Kasumi-1 (cell line): ENCODE results near the gene REEP1.

Source experiments
- DNase-seq, 2 experiments: peaks; one replicate each; lab custom pipeline; 2025; lab: John Stamatoyannopoulos, UW

REEP1 gene, protein sequence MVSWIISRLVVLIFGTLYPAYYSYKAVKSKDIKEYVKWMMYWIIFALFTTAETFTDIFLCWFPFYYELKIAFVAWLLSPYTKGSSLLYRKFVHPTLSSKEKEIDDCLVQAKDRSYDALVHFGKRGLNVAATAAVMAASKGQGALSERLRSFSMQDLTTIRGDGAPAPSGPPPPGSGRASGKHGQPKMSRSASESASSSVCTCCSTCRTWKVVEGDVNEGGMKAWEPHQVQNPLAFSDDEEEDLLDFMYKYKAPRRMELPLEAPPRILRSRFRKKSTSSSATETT

DNA sequence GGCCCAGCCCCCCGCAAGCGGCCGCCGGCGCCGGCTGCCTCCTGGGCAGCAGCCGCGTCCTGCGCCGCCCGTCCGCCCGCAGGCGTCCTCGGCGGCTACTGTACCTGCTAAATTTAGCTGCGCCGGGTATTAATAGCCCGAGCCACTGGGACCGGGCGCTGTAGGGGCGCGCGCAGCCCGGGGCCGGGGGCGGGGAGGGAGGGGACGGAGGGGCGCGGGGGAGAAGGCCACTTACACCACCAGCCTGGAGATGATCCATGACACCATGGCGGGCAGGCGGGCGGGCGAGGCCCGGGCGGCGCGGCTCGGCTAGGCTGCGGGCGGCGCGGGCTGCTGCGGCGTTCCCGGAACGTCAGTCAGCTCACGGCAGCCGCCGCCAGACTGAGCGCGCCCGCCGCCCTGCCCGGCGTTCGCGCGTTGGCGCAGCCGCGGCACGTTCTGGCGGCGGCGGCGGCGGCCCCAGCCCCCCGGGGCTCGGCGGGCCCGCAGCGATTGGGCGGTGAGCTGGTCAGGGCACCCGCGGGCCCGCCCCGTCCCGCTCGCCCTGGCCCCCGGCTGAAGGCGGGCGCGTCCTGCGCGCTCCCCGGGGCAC, at the start of gene REEP1:
Gene REEP1 (minus strand): TSS at position 383 of the 592 bp plus-strand sequence. CDS start 116 bp downstream, at position 267.
- peak in 1 of 2 experiments; percentile 6 for DNase-seq

- DNase-seq, result no peak
Observed at GRCh38 chr2:86383844-86384243, 46.4 kb upstream of the REEP1 start.

DNA sequence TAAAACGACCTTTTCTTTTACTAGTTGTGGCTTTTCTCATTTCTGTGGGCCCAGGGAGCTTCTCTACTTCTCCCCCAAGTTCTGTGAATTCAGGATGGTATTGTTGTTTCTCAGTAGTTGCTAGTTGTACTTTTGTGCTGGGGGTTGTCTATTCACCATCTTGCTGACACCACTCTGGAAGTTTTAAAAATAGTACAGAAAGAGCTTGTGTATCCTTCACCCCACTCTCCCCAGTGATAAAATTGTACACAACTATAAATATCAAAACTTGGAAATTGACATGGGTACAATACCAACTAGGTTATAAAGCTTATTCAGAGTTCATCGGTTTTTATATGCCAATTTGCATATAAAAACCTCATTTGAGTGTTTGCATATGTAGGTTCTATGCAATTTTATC, 45.3 kb upstream of the REEP1 start:
- DNase-seq, result no peak

DNA sequence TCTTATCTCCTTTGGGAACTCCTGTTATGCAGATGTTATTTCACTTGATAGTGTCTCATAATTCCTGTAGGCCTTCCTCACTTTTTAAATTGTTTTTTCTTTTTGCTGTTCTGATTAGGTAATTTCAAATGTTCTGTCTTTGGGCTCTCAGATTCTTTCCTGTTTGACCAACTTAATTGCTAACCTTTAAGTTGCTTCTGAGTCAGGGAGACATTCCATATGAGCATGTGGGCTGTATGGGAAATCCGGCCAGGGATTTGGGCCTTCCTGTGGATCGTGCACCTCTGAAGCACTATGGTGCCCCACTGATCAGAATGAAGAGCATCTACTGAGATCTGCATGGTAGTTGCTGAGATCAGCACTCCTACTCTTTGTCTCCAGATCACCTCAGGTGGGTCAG, 44.7 kb upstream of the REEP1 start:
- DNase-seq, result no peak

DNA sequence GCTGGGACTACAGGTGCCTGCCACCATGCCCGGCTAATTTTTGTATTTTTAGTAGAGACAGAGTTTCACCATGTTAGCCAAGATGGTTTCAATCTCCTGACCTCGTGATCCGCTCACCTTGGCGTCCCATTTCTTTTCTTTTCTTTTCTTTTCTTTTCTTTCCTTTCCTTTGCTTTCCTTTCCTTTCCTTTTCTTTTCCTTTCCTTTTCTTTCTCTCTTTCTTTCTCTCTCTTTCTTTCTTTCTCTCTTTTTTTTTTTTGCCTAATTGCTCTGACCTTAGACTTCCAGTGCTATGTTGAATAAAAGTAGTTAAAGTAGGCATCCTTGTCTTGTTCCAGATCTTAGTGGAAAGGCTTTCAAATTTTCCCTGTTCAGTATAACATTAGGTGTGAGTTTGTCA, 41.0 kb upstream of the REEP1 start:
- no peak for DNase-seq

DNA sequence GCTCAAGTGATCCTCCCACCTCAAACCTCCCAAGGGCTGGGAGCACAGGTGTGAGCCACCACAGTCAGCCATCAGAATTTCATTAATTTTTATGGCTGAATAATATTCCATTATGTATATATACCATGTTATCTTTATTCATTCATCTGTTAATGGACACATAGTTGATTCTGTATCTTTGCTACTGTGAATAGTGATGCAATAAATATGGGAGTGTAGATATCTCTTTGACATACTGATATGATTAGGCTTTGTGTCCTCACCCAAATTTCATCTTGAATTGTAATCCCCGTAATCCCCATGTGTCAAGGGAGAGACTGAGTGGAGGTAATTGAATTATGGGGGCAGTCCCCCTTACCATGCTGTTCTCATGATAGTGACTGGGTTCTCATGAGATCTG, 38.2 kb upstream of the REEP1 start:
- no peak for DNase-seq

GRCh38 chr2:86372641-86373502, 35.4 kb upstream of the REEP1 start:
- DNase-seq, result peak; percentile 28 to 59

- peak in 1 of 2 experiments; percentile 16 for DNase-seq
Observed at GRCh38 chr2:86372133-86372532, 34.7 kb upstream of the REEP1 start.

GRCh38 chr2:86371527-86371926, 34.1 kb upstream of the REEP1 start:
- no peak for DNase-seq

GRCh38 chr2:86370579-86370978, 33.2 kb upstream of the REEP1 start:
- peak; percentile 6 to 7 for DNase-seq

DNA sequence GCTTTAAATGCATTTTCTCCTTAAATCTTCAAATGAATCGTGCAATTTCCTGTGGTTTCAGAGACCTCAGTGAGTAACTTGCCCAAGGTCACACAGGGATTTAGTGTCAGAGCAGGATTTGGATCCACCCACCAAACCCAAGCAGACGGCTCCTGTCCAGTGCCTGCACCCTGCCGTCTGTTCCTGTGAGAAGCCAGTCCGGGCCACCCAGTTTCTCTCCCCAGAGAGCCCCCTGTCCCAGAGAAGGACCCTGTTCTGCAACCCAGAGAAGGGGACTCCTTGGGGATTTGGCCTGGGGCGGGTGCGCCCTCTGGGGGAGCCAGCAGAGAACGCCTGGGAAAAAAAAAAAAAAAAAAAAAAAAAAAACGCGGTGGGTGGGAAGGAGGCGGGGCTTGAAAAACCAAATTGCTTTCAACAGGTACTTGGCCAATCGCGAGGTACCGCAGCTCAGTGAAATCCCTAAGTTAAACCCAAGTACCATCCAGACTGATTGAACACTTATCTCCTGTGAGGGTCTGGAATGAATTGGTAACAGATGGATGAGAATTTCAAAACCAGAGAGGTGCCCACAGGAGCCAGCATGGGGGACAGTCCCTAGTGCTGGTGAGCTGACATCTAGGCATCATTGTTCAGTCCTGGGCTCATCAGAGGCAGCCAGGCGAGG, 30.9 kb upstream of the REEP1 start:
- DNase-seq, result peak; percentile 34 to 56

GRCh38 chr2:86367499-86367777, 30.0 kb upstream of the REEP1 start:
- no peak for DNase-seq

GRCh38 chr2:86366651-86367498, 29.4 kb upstream of the REEP1 start:
- no peak for DNase-seq

DNA sequence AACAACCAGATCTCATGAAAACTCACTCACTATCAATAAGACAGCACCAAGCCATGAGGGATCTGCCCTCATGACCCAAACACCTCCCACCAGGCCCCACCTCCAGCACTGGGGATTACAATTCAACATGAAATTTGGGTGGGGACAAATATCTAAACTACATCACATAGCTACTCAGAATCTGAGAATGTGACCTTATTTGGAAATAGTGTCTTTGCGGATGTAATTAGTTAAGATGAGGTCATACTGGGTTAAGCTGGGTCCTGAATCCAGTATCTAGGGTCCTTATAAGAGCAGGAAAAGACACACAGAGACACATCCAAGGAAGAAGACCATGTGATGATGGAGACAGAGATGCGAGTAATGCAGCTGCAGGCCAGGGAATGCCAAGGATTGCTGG, 27.5 kb upstream of the REEP1 start:
- no peak for DNase-seq

DNA sequence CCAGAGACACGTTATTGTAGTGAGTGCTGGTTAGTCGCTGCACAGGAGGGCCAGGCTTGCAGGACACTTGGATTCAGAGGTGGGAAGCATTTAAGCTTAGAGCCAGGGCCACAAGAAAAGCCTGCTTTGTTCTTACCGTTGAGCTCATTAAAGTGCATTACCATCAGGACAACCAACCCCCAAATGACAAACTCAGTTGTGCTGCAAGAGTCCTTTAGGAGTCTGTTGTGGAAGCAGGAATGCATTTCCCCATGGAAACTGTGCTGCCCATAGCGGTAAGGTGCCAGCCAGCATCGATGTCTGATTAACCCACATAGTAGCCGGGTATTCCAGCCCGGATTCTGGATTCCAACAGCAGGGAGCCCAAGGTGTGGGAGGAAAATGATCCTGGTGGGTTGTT, 23.4 kb upstream of the REEP1 start:
- DNase-seq, result no peak

GRCh38 chr2:86358957-86359356, 21.5 kb upstream of the REEP1 start:
- DNase-seq, result no peak

GRCh38 chr2:86357392-86357963, 20.1 kb upstream of the REEP1 start:
- no peak for DNase-seq

DNA sequence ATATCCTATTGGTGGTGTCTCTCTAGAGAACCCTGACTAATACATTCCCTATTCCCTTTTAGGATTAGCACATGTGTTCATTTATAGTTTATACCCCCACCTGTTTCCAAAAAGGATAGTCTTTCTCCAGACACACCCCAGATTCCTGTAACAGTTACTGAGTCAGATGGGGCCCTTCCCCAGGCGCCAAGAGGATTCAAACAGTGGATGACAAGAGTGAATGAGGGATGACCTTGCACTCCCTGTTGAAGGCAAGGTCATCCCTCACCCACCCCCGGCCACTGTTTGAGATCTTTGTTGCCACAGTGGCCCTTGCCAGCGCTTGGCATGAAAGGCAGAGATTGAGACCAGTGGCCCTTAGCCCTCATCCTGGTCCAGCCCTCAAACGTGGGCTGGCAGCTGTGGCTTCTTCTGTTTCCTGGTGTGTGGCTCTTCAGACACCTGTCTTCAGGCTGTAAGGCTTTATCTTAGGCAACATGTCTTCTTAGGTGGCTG, 15.3 kb upstream of the REEP1 start:
- DNase-seq, result no peak

GRCh38 chr2:86352137-86352726, 14.8 kb upstream of the REEP1 start:
- DNase-seq, result no peak

GRCh38 chr2:86350751-86351150, 13.3 kb upstream of the REEP1 start:
- no peak for DNase-seq

DNA sequence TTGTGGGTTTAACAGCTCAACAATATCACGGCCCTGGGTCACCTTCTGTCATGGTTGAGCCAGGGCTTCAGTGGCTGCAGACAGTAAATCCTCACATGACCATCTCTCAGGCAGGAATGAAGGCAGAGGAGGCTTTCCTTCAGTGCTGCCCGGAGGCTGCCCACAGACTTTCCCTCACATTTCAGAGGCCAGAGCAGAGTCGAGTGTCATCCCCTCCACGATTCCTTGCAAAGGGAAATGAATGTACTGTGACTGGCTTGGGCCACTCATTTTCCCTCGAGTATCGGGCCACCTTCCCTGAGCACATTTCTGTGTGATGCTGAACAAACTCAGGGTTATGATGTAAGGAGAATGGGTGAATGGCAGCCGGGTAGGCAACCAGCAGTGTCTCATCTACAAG, 10.0 kb upstream of the REEP1 start:
- DNase-seq, result no peak
